ENCODE data around the gene FNBP1L.

FNBP1L gene

DNA sequence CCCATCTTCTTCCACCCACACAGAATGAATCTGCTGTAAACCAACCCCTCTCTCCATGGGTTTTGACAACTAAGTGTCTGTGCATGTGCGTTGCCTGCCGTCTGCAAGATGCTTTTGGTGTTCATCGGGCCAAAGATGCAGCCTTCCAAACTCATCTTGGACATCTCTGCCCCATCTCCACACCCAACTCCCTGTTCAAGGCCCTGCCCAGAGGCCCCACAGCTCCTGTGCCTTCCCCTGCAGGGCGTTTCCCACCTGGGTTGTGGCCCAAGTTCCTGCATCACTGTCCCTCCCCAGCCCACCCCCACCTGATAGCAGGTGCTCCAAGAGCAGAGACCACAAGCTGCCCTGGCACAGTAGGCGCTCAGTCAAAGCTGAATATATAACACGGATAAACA, 130.5 kb downstream of the FNBP1L start:
- POLR2A ChIA-PET = interaction anchor here (0.6 kb wide), 1 partner anchor 141 kb away, joined by 3 read pairs; no protein-coding TSS in a partner anchor

GRCh38 chr1:93578911-93579825, 131.2 kb downstream of the FNBP1L start:
- TF ChIP-seq ZNF670 (tag by site-specific recombination; IDR thresholded peaks at IDR 0.05; ENCODE audit: low read depth) (no peak), ZIC2 (tag by site-specific recombination; IDR thresholded peaks at IDR 0.05) (0 out of 2 replicates have a peak, but pooled peaks have one; percentile 42)
- Histone ChIP-seq H3K9me3 (ENCODE audit: control insufficient read depth, insufficient read depth, low read depth, low read length) (no peaks in the 10 kb centered on the region), H3K4me3 (ENCODE audit: low read depth, low read length) (no peak overlapping the region), H3K27ac (ENCODE audit: extremely low read depth, low read depth, low read length) (no peak overlapping the region), H3K36me3 (ENCODE audit: control insufficient read depth in 2 of 2, insufficient read depth in 1 of 2, low read length in 2 of 2) (peaks cover 0 to 39% of the 10 kb centered on the region in 2 experiments; a peak in 2 of 3 replicates), H3K4me1 (ENCODE audit: control insufficient read depth, insufficient read depth, low read length) (no peaks in the 10 kb centered on the region)
- ChIA-PET POLR2A (interaction anchor here (0.6 kb wide), 1 partner anchor 142 kb away, joined by 3 read pairs; no protein-coding TSS in a partner anchor), CTCF (no interaction called here)

More for the DNA sequence above, 130.5 kb downstream of the FNBP1L start:
- peaks cover 0 to 34% of the 10 kb centered on the region in 2 experiments; a peak in 2 of 3 replicates for H3K36me3 ChIP-seq (ENCODE audit: control insufficient read depth in 2 of 2, insufficient read depth in 1 of 2, low read length in 2 of 2)
- H3K4me1 ChIP-seq (ENCODE audit: control insufficient read depth, insufficient read depth, low read length) = no peaks in the 10 kb centered on the region
- H3K4me3 ChIP-seq (ENCODE audit: low read depth, low read length) = no peak overlapping the region
- CTCF ChIA-PET = interaction anchor here (0.5 kb wide), 1 partner anchor 621 kb away, joined by 3 read pairs; no protein-coding TSS in a partner anchor
- no peak for TF ChIP-seq ZNF426 (tag by site-specific recombination; IDR thresholded peaks at IDR 0.05)
- TF ChIP-seq SP3 (tag by site-specific recombination; IDR thresholded peaks at IDR 0.05) = no peak
- no peak for TF ChIP-seq ZSCAN18 (tag by site-specific recombination; IDR thresholded peaks at IDR 0.05)
- no peak for TF ChIP-seq ZBTB20 (tag by site-specific recombination; IDR thresholded peaks at IDR 0.05)
- no peak for TF ChIP-seq ZNF138 (tag by site-specific recombination; IDR thresholded peaks at IDR 0.05; ENCODE audit: borderline replicate concordance)
- no peak for TF ChIP-seq ZBTB1 (tag by site-specific recombination; IDR thresholded peaks at IDR 0.05)
- no peak for TF ChIP-seq ZNF629 (tag by site-specific recombination; IDR thresholded peaks at IDR 0.05)
- TF ChIP-seq ZNF792 (tag by site-specific recombination; IDR thresholded peaks at IDR 0.05) = no peak
- no peak for TF ChIP-seq ZNF623 (tag by site-specific recombination; IDR thresholded peaks at IDR 0.05)
- TF ChIP-seq ZNF292 (tag by site-specific recombination; IDR thresholded peaks at IDR 0.05; ENCODE audit: borderline replicate concordance, low read depth) = no peak
- TF ChIP-seq HOXA7 (CRISPR knock-in tag; IDR thresholded peaks at IDR 0.05; ENCODE audit: borderline replicate concordance) = no peak
- no peak for TF ChIP-seq SP7 (tag by site-specific recombination; IDR thresholded peaks at IDR 0.05)
- no peak for TF ChIP-seq ZNF791 (tag by site-specific recombination; IDR thresholded peaks at IDR 0.05)
- TF ChIP-seq WT1 (tag by site-specific recombination; IDR thresholded peaks at IDR 0.05) = no peak
- TF ChIP-seq ZSCAN16 (tag by site-specific recombination; IDR thresholded peaks at IDR 0.05) = no peak
- no peak for TF ChIP-seq ZNF155 (tag by site-specific recombination; IDR thresholded peaks at IDR 0.05)
- H3K9me3 ChIP-seq (ENCODE audit: control insufficient read depth, insufficient read depth, low read depth, low read length) = no peaks in the 10 kb centered on the region
- H3K27ac ChIP-seq (ENCODE audit: extremely low read depth, low read depth, low read length) = no peak overlapping the region

GRCh38 chr1:93579891-93580290, 132.0 kb downstream of the FNBP1L start:
- no peak overlapping the region for H3K27ac ChIP-seq (ENCODE audit: extremely low read depth, low read depth, low read length)
- POLR2A ChIA-PET = no interaction called here
- H3K4me3 ChIP-seq (ENCODE audit: low read depth, low read length) = no peak overlapping the region
- H3K9me3 ChIP-seq (ENCODE audit: control insufficient read depth, insufficient read depth, low read depth, low read length) = no peaks in the 10 kb centered on the region
- no peaks in the 10 kb centered on the region; the same call in 1 of the 2 replicates for H3K4me1 ChIP-seq (ENCODE audit: control insufficient read depth, insufficient read depth, low read length)
- CTCF ChIA-PET = no interaction called here
- TF ChIP-seq SETDB1 (IDR thresholded peaks at IDR 0.05; ENCODE audit: insufficient read length, low read length) (no peak), ZNF777 (tag by site-specific recombination; IDR thresholded peaks at IDR 0.05; ENCODE audit: borderline replicate concordance) (no peak)
- H3K36me3 ChIP-seq (ENCODE audit: control insufficient read depth in 2 of 2, insufficient read depth in 1 of 2, low read length in 2 of 2) = peaks cover 0 to 34% of the 10 kb centered on the region in 2 experiments; a peak in 2 of 3 replicates
